T-cell (primary cell): Measurements from ENCODE around the gene ATPAF2. TPM values are rescaled to one million over a fixed set of nuclear protein-coding genes. Genes with fewer than 3 reads are reported as not detected.

Experiments
- ATAC-seq, 4 experiments: fragments of 200-7000 bp in 3 of 4; fragments of 150-1000 bp in 1 of 4; cut with Tn5 transposase; replicated peaks in 1 of 4; 1 replicate in 3 of 4; 2 replicates in 1 of 4; pipeline ENCODE4 v1.10.0; 2021; ENCODE audit warnings: moderate library complexity in 3 of 4, mild to moderate bottlenecking in 2 of 4, moderate number of reproducible peaks in 1 of 4
- CTCF ChIA-PET, 2 donors: fragments of 300-600 bp; sonication (Branson Sonifier 250); formaldehyde crosslinking; loops; one replicate each; lab custom pipeline; 2022; ENCODE audit warnings: antibody characterized with exemption in 2 of 2; lab: Charles Lee
- POLR2A ChIA-PET, 2 donors: fragments of 300-600 bp; sonication (Branson Sonifier 250); formaldehyde crosslinking; loops; one replicate each; lab custom pipeline; 2022; ENCODE audit warnings: antibody characterized with exemption in 2 of 2; lab: Charles Lee
- DNase-seq, 35 experiments: peaks; one replicate each; pipeline versions ENCODE4 v3.0.0 to v3.0.0-alpha.2; 2013 to 2023
- H3K27ac ChIP-seq: one replicate; pipeline ENCODE4 v1.5.1; 2013; ENCODE audit warnings: low read length
- H3K27me3 ChIP-seq, 2 experiments: replicated peaks in 1 of 2; 1 replicate in 1 of 2; 2 replicates in 1 of 2; pipeline versions ENCODE4 v1.6.1 to v1.7.0; 2013; ENCODE audit warnings: low read length in 1 of 2, mixed read lengths in 1 of 2; ENCODE audit not compliant: control insufficient read depth in 2 of 2, insufficient read depth in 2 of 2; ENCODE audit errors: extremely low read depth in 1 of 2
- H3K36me3 ChIP-seq, 2 donors: 1 replicate in 1 of 2; 2 replicates in 1 of 2; pipeline versions ENCODE4 v1.6.1 to v1.7.0; 2013; ENCODE audit warnings: low read length in 1 of 2; ENCODE audit not compliant: control insufficient read depth in 2 of 2, insufficient read depth in 1 of 2; ENCODE audit errors: extremely low read depth in 1 of 2
- H3K4me1 ChIP-seq, 2 experiments: 1 replicate in 1 of 2; 2 replicates in 1 of 2; pipeline versions ENCODE4 v1.6.1 to v1.7.0; 2013; ENCODE audit warnings: low read length in 2 of 2, mixed read lengths in 1 of 2; ENCODE audit not compliant: insufficient read depth in 2 of 2, control insufficient read depth in 1 of 2; ENCODE audit errors: extremely low read depth in 1 of 2
- H3K4me3 ChIP-seq, 2 donors: 1 replicate in 1 of 2; 2 replicates in 1 of 2; pipeline versions ENCODE4 v1.5.1 to v1.7.0; 2013; ENCODE audit warnings: mild to moderate bottlenecking in 2 of 2, low read length in 1 of 2, moderate library complexity in 1 of 2; ENCODE audit not compliant: control insufficient read depth in 1 of 2; ENCODE audit errors: extremely low read depth in 1 of 2
- H3K9me3 ChIP-seq: 2 replicates; pipeline ENCODE4 v1.7.0; 2013
- H3K27ac Mint-ChIP-seq, 2 donors: one replicate each; pipeline ENCODE4 v1.8.0; 2020 to 2021; ENCODE audit warnings: mild to moderate bottlenecking in 2 of 2, mixed read lengths in 2 of 2
- H3K27me3 Mint-ChIP-seq, 2 donors: one replicate each; pipeline ENCODE4 v1.8.0; 2021 to 2022; ENCODE audit warnings: mixed read lengths in 2 of 2
- H3K36me3 Mint-ChIP-seq: one replicate; pipeline ENCODE4 v1.8.0; 2021; ENCODE audit warnings: mixed read lengths
- H3K4me1 Mint-ChIP-seq, 3 donors: one replicate each; pipeline ENCODE4 v1.8.0; 2020 to 2022; ENCODE audit warnings: mixed read lengths in 3 of 3, mild to moderate bottlenecking in 1 of 3
- H3K4me3 Mint-ChIP-seq, 3 donors: one replicate each; pipeline ENCODE4 v1.8.0; 2020 to 2022; ENCODE audit warnings: mild to moderate bottlenecking in 3 of 3, mixed read lengths in 3 of 3, moderate library complexity in 3 of 3
- H3K9me3 Mint-ChIP-seq, 3 donors: one replicate each; pipeline ENCODE4 v1.8.0; 2020 to 2022; ENCODE audit warnings: mixed read lengths in 3 of 3
- WGBS: methylation state at CpG from one replicate; pipeline ENCODE4 v1.1.5; 2013; ENCODE audit warnings: missing lambda C conversion rate; ENCODE audit not compliant: insufficient coverage; 5-methylcytosine and 5-hydroxymethylcytosine counted together
- total RNA-seq, 35 experiments: library from RNA in 6 of 35; stranded (reverse) in 6 of 35; fragments of 120-200 nt in 1 of 35; gene quantifications; one replicate each; pipeline versions ENCODE4 v1.2.1 to v1.2.4 and lab custom pipeline; 2013 to 2026

Gene ATPAF2
- total RNA-seq (10 to 100 TPM; 23.6 to 32.9 (median 27.7) TPM), total RNA-seq (lab: John Stamatoyannopoulos, UW) (9.8 to 19.6 (median 13.3) reads per million in 29 experiments)
- total RNA-seq (2013): 20.8 TPM

DNA sequence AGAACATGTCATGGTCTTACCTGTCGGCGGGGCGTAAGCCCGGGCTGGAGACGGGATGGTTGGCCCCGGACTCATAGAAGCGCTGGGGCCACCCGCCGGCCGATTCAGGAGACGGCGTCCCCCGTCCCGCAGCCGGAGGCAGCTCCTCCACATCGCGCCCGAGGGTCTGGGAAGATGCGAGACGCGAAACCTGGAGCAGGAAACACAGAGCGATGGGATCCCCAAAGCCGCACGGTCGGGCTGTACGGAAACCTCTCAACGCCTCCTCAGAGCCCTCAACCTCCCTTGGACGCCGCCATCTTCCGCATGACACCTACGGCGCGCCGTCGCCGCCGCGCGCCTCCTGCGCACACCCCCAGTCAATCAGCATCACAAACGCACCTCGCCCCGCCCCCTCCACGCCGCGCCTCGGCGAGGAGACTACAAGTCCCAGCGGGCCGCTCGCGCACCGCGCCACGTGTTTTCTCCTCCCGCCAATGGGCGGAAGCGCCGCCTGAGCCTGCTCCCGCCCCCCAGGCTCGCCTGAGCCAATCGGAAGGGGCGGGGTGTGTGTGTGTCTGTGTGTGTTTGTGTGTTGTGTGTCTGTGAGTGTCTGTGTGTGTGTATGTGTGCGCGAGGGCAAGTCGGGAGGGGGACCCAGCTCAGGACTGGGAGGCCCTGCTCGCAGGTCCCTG is at the start of gene ATPAF2, which contains the start of gene GID4:
TSS of gene ATPAF2 (minus strand) at position 308 of the 674 bp plus-strand sequence. CDS start at position 153, 155 bp downstream.
TSS of gene GID4 (plus strand) at position 548 of the 674 bp plus-strand sequence. CDS start at position 605, 57 bp downstream.
- peaks cover 46 to 57% (median 57%) of the 10 kb centered on the region in 3 donors for H3K4me1 Mint-ChIP-seq
- WGBS: under 1% methylated on average over 54 of the region's 67 CpGs
- H3K27ac Mint-ChIP-seq: peak within 1 kb of the TSS; percentile 85 to 95
- DNase-seq (peak; percentile 97 to 100 (median 99)), ATAC-seq (peak; percentile 91 to 95 (median 92))
- H3K27ac ChIP-seq: peak within 1 kb of the TSS; percentile 35
- no peaks in the 10 kb centered on the region for H3K27me3 Mint-ChIP-seq
- H3K4me3 Mint-ChIP-seq: peak within 1 kb of the TSS; percentile 91 to 98 (median 92)
- CTCF ChIA-PET: interaction anchor here in 1 of 2 donors (0.9 kb wide), 1 partner anchor 67 kb away, joined by 3 read pairs; the partner anchor contains the start of genes DRC3 and TOM1L2
- H3K27me3 ChIP-seq: no peaks in the 10 kb centered on the region
- peaks cover 13 to 36% of the 10 kb centered on the region in 2 experiments for H3K4me1 ChIP-seq
- no peaks in the 10 kb centered on the region for H3K36me3 Mint-ChIP-seq
- no peaks in the 10 kb centered on the region for H3K36me3 ChIP-seq
- POLR2A ChIA-PET: interaction anchor here (0.6 kb wide), 2 partner anchors 66 to 87 kb away, joined by 3 to 10 read pairs; partner anchors contain the start of genes DRC3 (in 1 of the 2) and TOM1L2 (in 1 of the 2)
- no peaks in the 10 kb centered on the region for H3K9me3 Mint-ChIP-seq
- no peaks in the 10 kb centered on the region for H3K9me3 ChIP-seq
- H3K4me3 ChIP-seq: peak within 1 kb of the TSS; percentile 67 to 91

DNA sequence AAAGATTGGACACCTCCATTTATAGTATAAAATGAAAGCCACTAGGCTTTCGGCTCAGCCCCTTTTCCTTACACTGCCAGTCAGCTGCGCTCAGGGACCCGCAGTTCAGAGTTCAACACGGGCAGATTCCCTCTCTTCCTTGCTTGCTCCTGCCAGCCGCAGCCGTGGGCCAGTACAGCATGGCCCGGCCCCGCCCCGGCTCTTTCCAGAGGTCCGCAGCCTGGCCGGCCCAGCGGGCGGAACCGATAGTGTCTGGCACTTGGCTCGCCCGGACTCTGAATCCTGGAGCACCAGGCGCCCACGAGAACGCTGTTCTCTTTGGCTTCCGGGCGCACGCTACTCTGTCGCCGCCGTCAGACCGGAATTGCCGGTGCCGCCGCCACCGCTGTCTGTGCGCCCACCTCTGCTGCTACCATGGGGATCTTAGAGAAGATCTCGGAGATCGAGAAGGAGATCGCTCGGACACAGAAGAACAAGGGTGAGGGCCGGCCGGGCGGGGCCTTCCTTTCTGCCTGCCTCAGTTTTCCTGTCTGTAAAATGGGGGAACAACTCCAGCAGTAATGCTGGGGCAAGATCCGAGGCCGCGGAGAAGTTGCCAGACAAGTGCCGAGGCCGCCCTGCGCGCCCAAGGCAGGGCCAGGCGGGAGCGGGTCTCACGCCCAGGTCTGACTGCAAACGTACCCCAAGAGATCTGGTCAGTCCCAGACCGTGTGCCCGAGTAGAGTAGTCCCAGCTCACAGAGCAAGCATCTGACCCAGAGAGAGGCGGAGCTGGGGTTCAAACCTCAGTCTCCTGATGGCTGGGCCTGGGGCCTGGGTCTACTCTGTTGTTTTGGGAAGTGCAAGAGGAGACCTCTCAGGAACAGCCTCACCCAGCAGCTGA is 48.9 kb upstream of the ATPAF2 start, which contains the start of gene DRG2:
TSS of gene DRG2 (plus strand) at position 339 of the 882 bp plus-strand sequence. CDS start at position 415, 76 bp downstream.
- WGBS: 1% methylated on average over 52 of the region's 52 CpGs
- no peaks in the 10 kb centered on the region for H3K9me3 Mint-ChIP-seq
- H3K27me3 Mint-ChIP-seq: no peaks in the 10 kb centered on the region
- H3K27me3 ChIP-seq: peaks cover 0 to under 1% of the 10 kb centered on the region in 2 experiments
- H3K36me3 ChIP-seq: peaks cover 0 to 6% of the 10 kb centered on the region in 2 donors
- H3K27ac ChIP-seq: peak within 1 kb of the TSS; percentile 80
- CTCF ChIA-PET: no interaction called here
- POLR2A ChIA-PET: no interaction called here
- H3K9me3 ChIP-seq: no peaks in the 10 kb centered on the region
- ATAC-seq (peak; percentile 92 to 95 (median 94)), DNase-seq (peak; percentile 66 to 94 (median 82))
- peaks cover 3% of the 10 kb centered on the region for H3K36me3 Mint-ChIP-seq
- H3K4me3 Mint-ChIP-seq: peak within 1 kb of the TSS; percentile 95 to 99 (median 99)
- H3K4me1 ChIP-seq: peaks cover 6 to 30% of the 10 kb centered on the region in 2 experiments
- H3K27ac Mint-ChIP-seq: peak within 1 kb of the TSS; percentile 99
- H3K4me3 ChIP-seq: peak within 1 kb of the TSS; percentile 98 to 99
- H3K4me1 Mint-ChIP-seq: peaks cover 28 to 31% (median 29%) of the 10 kb centered on the region in 3 donors

DNA sequence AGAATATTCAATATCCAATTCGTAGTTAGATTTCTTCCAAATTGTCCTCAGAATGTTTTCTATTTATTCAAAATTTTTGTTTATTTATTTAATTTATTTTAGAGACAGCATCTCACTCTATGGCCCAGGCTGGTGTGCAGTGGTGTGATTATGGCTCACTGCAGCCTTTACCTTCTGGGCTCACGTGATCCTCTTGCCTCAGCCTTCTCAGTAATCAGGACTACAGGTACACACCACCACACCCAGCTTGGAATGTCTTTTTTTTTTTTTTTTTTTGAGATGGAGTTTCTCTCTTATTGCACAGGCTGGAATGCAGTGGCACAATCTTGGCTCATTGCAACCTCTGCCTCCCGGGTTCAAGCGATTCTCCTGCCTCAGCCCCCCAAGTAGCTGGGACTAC is 45.3 kb upstream of the ATPAF2 start:
- no peak for DNase-seq
- Histone ChIP-seq H3K27me3 (peaks cover 0 to 12% of the 10 kb centered on the region in 2 experiments), H3K27ac (no peak overlapping the region), H3K4me1 (peaks cover 6 to 23% of the 10 kb centered on the region in 2 experiments), H3K9me3 (no peaks in the 10 kb centered on the region), H3K4me3 (no peak overlapping the region), H3K36me3 (no peaks in the 10 kb centered on the region)
- Mint-ChIP-seq H3K9me3 (no peaks in the 10 kb centered on the region), H3K4me1 (peaks cover 19 to 21% (median 19%) of the 10 kb centered on the region in 3 donors), H3K27ac (no peak overlapping the region), H3K27me3 (peaks cover 3 to 4% of the 10 kb centered on the region in 2 donors), H3K4me3 (no peak overlapping the region), H3K36me3 (no peaks in the 10 kb centered on the region)
- ChIA-PET CTCF (interaction anchor here in 1 of 2 donors (0.5 kb wide), 1 partner anchor 442 kb away, joined by 5 read pairs; no protein-coding TSS in a partner anchor), POLR2A (no interaction called here)
- WGBS: no CpG with 5 or more reads among the region's 4 CpGs
- ATAC-seq: no peak

DNA sequence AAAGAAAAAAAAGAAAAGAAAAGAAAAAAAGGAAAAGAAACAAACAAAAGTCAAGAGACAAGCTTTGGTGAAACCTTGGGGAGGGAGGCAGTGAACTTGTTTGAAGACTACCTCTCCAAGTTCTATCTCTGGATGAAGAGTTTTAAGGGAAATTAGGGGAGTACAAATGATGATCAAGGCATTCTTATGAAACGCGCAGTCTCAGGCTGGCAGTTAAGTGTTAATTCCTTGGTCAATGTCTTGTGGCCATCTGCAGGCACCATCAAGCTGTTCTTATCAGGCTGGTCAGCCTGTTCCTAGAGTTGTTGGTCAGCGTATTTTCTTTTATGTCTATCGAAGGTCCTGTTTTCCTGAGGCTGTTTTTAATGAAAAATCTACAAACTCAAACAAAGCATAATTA is 40.6 kb upstream of the ATPAF2 start:
- Histone ChIP-seq H3K27me3 (peaks cover 0 to 36% of the 10 kb centered on the region in 2 experiments), H3K36me3 (no peaks in the 10 kb centered on the region), H3K4me1 (no peaks in the 10 kb centered on the region), H3K9me3 (no peaks in the 10 kb centered on the region), H3K27ac (no peak overlapping the region), H3K4me3 (no peak overlapping the region)
- Mint-ChIP-seq H3K27me3 (peaks cover 11 to 20% of the 10 kb centered on the region in 2 donors), H3K36me3 (no peaks in the 10 kb centered on the region), H3K27ac (no peak overlapping the region), H3K9me3 (no peaks in the 10 kb centered on the region), H3K4me3 (no peak overlapping the region), H3K4me1 (no peaks in the 10 kb centered on the region)
- ChIA-PET CTCF (interaction anchor here in 1 of 2 donors (0.6 kb wide), 1 partner anchor 322 kb away, joined by 3 read pairs; no protein-coding TSS in a partner anchor), POLR2A (no interaction called here)
- WGBS: 100% methylated on average over 2 of the region's 4 CpGs
- ATAC-seq: no peak
- DNase-seq: no peak

DNA sequence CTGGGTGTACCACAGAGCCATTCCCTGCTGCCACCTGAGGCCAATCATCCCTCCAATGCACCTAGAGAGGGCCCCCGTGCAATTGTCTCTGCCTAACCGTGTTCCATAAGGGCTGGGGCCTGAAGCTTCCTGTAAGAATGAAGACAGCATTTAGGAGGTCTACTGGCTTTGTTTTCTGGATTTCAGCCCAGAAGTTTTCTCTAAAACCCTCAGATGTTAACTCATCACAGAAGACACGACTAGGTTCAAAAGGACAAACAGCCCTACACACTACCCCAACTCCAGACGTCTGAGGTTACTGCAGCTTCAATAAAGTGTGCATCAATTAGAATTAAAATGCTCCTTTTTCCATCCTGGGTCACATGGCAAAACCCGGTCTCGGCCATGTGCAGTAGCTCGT is 38.0 kb upstream of the ATPAF2 start:
- H3K36me3 Mint-ChIP-seq: no peaks in the 10 kb centered on the region
- no peak for DNase-seq
- H3K27ac ChIP-seq: no peak overlapping the region
- no peaks in the 10 kb centered on the region for H3K9me3 ChIP-seq
- H3K9me3 Mint-ChIP-seq: no peaks in the 10 kb centered on the region
- no peak for ATAC-seq
- H3K27ac Mint-ChIP-seq: no peak overlapping the region
- H3K4me3 Mint-ChIP-seq: no peak overlapping the region
- no peaks in the 10 kb centered on the region for H3K4me1 ChIP-seq
- H3K4me3 ChIP-seq: no peak overlapping the region
- no peaks in the 10 kb centered on the region for H3K4me1 Mint-ChIP-seq
- WGBS: 77% methylated on average over 4 of the region's 7 CpGs
- CTCF ChIA-PET: interaction anchor here in 1 of 2 donors (0.7 kb wide), 1 partner anchor 47 kb away, joined by 3 read pairs; no protein-coding TSS in a partner anchor
- peaks cover 0 to 34% of the 10 kb centered on the region in 2 experiments for H3K27me3 ChIP-seq
- peaks cover 11 to 20% of the 10 kb centered on the region in 2 donors for H3K27me3 Mint-ChIP-seq
- POLR2A ChIA-PET: no interaction called here
- no peaks in the 10 kb centered on the region for H3K36me3 ChIP-seq
